SU-DHL-6 (cell line): ENCODE data around the gene GTF3C1.
A peak's percentile ranks its signal among the peaks of the same experiment; 100 is the strongest.

ENCODE experiments used
- H2AFZ ChIP-seq: fragments of 200-600 bp; sonication (generic); 2 replicates; pipeline ENCODE4 v1.6.1; 2014; ENCODE audit warnings: low read depth, mild to moderate bottlenecking, moderate library complexity, mixed read lengths, antibody characterized with exemption, low read length; ENCODE audit not compliant: severe bottlenecking
- H3F3A ChIP-seq: fragments of 200-600 bp; shearing (Covaris generic); 2 replicates; pipeline ENCODE4 v1.6.0; 2016; ENCODE audit warnings: antibody characterized with exemption, mild to moderate bottlenecking; ENCODE audit not compliant: insufficient read depth
- H3K27ac ChIP-seq: fragments of 200-600 bp; sonication (generic); 2 replicates; pipeline ENCODE4 v1.5.1; 2016; ENCODE audit warnings: low read depth, mild to moderate bottlenecking, low read length, moderate library complexity, mixed read lengths
- H3K27me3 ChIP-seq: fragments of 200-600 bp; sonication (generic), shearing (Covaris generic); 2 replicates; pipeline ENCODE4 v1.6.0; 2014; ENCODE audit warnings: mild to moderate bottlenecking, low read length
- H3K36me3 ChIP-seq: fragments of 200-600 bp; sonication (generic); 2 replicates; pipeline ENCODE4 v1.6.1; 2014; ENCODE audit warnings: mild to moderate bottlenecking, low read length, mixed read lengths
- H3K4me2 ChIP-seq: fragments of 300-600, 200-600 bp; shearing (Covaris generic), sonication (generic); 2 replicates; pipeline ENCODE4 v1.6.0; 2014; ENCODE audit warnings: low read length, low read depth, mild to moderate bottlenecking; ENCODE audit not compliant: poor library complexity, severe bottlenecking
- H3K4me3 ChIP-seq: fragments of 200-600 bp; sonication (generic); 2 replicates; pipeline ENCODE4 v1.5.1; 2014; ENCODE audit warnings: antibody characterized with exemption, low read length, mild to moderate bottlenecking, mixed read lengths; ENCODE audit not compliant: insufficient read depth, poor library complexity, severe bottlenecking
- H3K79me2 ChIP-seq: fragments of 200-600 bp; sonication (generic); 2 replicates; pipeline ENCODE4 v1.6.1; 2014; ENCODE audit warnings: mild to moderate bottlenecking, low read length, moderate library complexity; ENCODE audit not compliant: insufficient read depth
- H3K9ac ChIP-seq: fragments of 200-600 bp; sonication (generic); 2 replicates; pipeline ENCODE4 v1.7.0; 2014; ENCODE audit warnings: mild to moderate bottlenecking, low read length
- H3K9me2 ChIP-seq: fragments of 200-600 bp; sonication (generic); replicated peaks from 2 replicates; pipeline ENCODE4 v1.6.1; 2014; ENCODE audit warnings: low read length; ENCODE audit not compliant: insufficient read depth
- H3K9me3 ChIP-seq: fragments of 200-600 bp; sonication (generic); 2 replicates; pipeline ENCODE4 v1.6.1; 2014; ENCODE audit warnings: low read length, mixed read lengths; ENCODE audit not compliant: insufficient read depth
- H4K20me1 ChIP-seq: fragments of 200-600 bp; sonication (generic); 2 replicates; pipeline ENCODE4 v1.6.1; 2014; ENCODE audit warnings: low read depth, mild to moderate bottlenecking, antibody characterized with exemption, low read length, moderate library complexity, mixed read lengths
- CTCF ChIP-seq: fragments of 200-600 bp; sonication (generic); IDR thresholded peaks from one replicate; pipeline ENCODE4 v1.5.1; 2017; ENCODE audit warnings: antibody characterized with exemption, mild to moderate bottlenecking, low read length, moderate library complexity; ENCODE audit not compliant: insufficient read depth, poor library complexity, severe bottlenecking
- EZH2phosphoT487 ChIP-seq: fragments of 200-600 bp; sonication (generic), shearing (Covaris generic); conservative IDR thresholded peaks from 2 replicates; pipeline ENCODE4 v1.6.1; 2018; ENCODE audit warnings: mild to moderate bottlenecking, antibody characterized with exemption, low read length, moderate library complexity, mixed read lengths

GTF3C1 gene

GRCh38 chr16:27430512-27430911 is 119.2 kb downstream of the GTF3C1 start:
- H3K9ac ChIP-seq: no peak overlapping the region
- peaks cover 10% of the 10 kb centered on the region for H3F3A ChIP-seq
- H3K4me2 ChIP-seq: no peak overlapping the region
- no peaks in the 10 kb centered on the region for H3K9me2 ChIP-seq
- H2AFZ ChIP-seq: no peak overlapping the region
- peak overlapping the region; percentile 36; the same call in 1 of the 2 replicates for H3K27ac ChIP-seq
- H3K27me3 ChIP-seq: no peaks in the 10 kb centered on the region
- H4K20me1 ChIP-seq: no peaks in the 10 kb centered on the region
- no peak for TF ChIP-seq CTCF
- TF ChIP-seq EZH2phosphoT487: no peak
- no peaks in the 10 kb centered on the region for H3K79me2 ChIP-seq
- H3K36me3 ChIP-seq: no peaks in the 10 kb centered on the region
- no peak overlapping the region for H3K4me3 ChIP-seq
- no peaks in the 10 kb centered on the region for H3K9me3 ChIP-seq

GRCh38 chr16:27429981-27430441 is 119.7 kb downstream of the GTF3C1 start:
- Histone ChIP-seq H3K36me3 (no peaks in the 10 kb centered on the region), H3K4me2 (no peak overlapping the region), H3K9me3 (no peaks in the 10 kb centered on the region), H3K79me2 (no peaks in the 10 kb centered on the region), H2AFZ (no peak overlapping the region), H3F3A (peaks cover 10% of the 10 kb centered on the region), H3K27me3 (no peaks in the 10 kb centered on the region), H3K27ac (peak overlapping the region; percentile 36; the same call in 1 of the 2 replicates), H4K20me1 (no peaks in the 10 kb centered on the region), H3K9ac (no peak overlapping the region), H3K4me3 (no peak overlapping the region), H3K9me2 (no peaks in the 10 kb centered on the region)
- no peak for TF ChIP-seq EZH2phosphoT487
- TF ChIP-seq CTCF: no peak

GRCh38 chr16:27429330-27429871 is 120.3 kb downstream of the GTF3C1 start:
- no peak overlapping the region for H3K9ac ChIP-seq
- H3K4me2 ChIP-seq: no peak overlapping the region
- TF ChIP-seq EZH2phosphoT487 (no peak), CTCF (no peak)
- no peaks in the 10 kb centered on the region for H3K79me2 ChIP-seq
- no peaks in the 10 kb centered on the region for H4K20me1 ChIP-seq
- H3K36me3 ChIP-seq: no peaks in the 10 kb centered on the region
- no peaks in the 10 kb centered on the region for H3K9me2 ChIP-seq
- no peaks in the 10 kb centered on the region for H3K27me3 ChIP-seq
- no peak overlapping the region for H2AFZ ChIP-seq
- H3K27ac ChIP-seq: no peak overlapping the region
- no peak overlapping the region for H3K4me3 ChIP-seq
- H3K9me3 ChIP-seq: no peaks in the 10 kb centered on the region
- peaks cover 10% of the 10 kb centered on the region for H3F3A ChIP-seq
